ENCODE data around the gene DLL3. TPM values are rescaled to one million over a fixed set of nuclear protein-coding genes. Genes with fewer than 3 reads are reported as not detected.
"Not testable (repeated sequence)": the region's sequence is repeated elsewhere in the genome, so short reads cannot be mapped to it uniquely, and the experiment has no call there.

The DLL3 gene
- not detected for total RNA-seq
- long read RNA-seq = 0 reads

- no peak within 1 kb of the TSS for H3K4me3 ChIP-seq
- DNase-seq (no peak), ATAC-seq (no peak)
- no peak within 1 kb of the TSS for H3K27ac ChIP-seq
- H3K4me1 ChIP-seq = peaks cover 16% of the 10 kb centered on the region
- intact Hi-C loops (cut with DNase I) = no loop called here
- TF ChIP-seq CTCF (IDR thresholded peaks at IDR 0.05) = no peak
- H3K36me3 ChIP-seq = no peaks in the 10 kb centered on the region
- no peaks in the 10 kb centered on the region for H3K9me3 ChIP-seq
- H3K27me3 ChIP-seq = peaks cover 65% of the 10 kb centered on the region
Measured at GRCh38 chr19:39498798-39499642, at the start of gene DLL3. Gene DLL3 (plus strand): TSS chr19:39498947. CDS start chr19:39498975, 28 bp downstream.

GRCh38 chr19:39449116-39449797 lies 49.5 kb upstream of the DLL3 start:
- no peak for ATAC-seq
- DNase-seq = no peak
- H3K4me3 ChIP-seq = no peak overlapping the region

GRCh38 chr19:39451257-39451656 lies 47.5 kb upstream of the DLL3 start:
- H3K27ac ChIP-seq; H3K9me3 ChIP-seq; DNase-seq; H3K27me3 ChIP-seq; H3K4me3 ChIP-seq; intact Hi-C loops (cut with DNase I); ATAC-seq: not testable (repeated sequence)
- Histone ChIP-seq H3K36me3 (peaks cover 39% of the 10 kb centered on the region), H3K4me1 (peaks cover 29% of the 10 kb centered on the region)

More at GRCh38 chr19:39449116-39449797, 49.5 kb upstream of the DLL3 start:
- no peak for TF ChIP-seq CTCF (IDR thresholded peaks at IDR 0.05)
- Histone ChIP-seq H3K4me1 (peaks cover 32% of the 10 kb centered on the region), H3K36me3 (peaks cover 28% of the 10 kb centered on the region), H3K27ac (no peak overlapping the region), H3K27me3 (no peaks in the 10 kb centered on the region), H3K9me3 (no peaks in the 10 kb centered on the region)
- intact Hi-C loops (cut with DNase I) = no loop called here

GRCh38 chr19:39463403-39463802 lies 35.3 kb upstream of the DLL3 start:
- no peak overlapping the region for H3K27ac ChIP-seq
- H3K36me3 ChIP-seq = peaks cover 87% of the 10 kb centered on the region
- TF ChIP-seq CTCF (IDR thresholded peaks at IDR 0.05) = no peak
- no peak for DNase-seq
- no peak for ATAC-seq
- no peak overlapping the region for H3K4me3 ChIP-seq
- H3K9me3 ChIP-seq = no peaks in the 10 kb centered on the region
- no peaks in the 10 kb centered on the region for H3K4me1 ChIP-seq
- intact Hi-C loops (cut with DNase I) = no loop called here
- H3K27me3 ChIP-seq = no peaks in the 10 kb centered on the region

GRCh38 chr19:39465956-39466747 lies 32.6 kb upstream of the DLL3 start:
- H3K27ac ChIP-seq = no peak overlapping the region
- peaks cover 86% of the 10 kb centered on the region for H3K36me3 ChIP-seq
- ATAC-seq = no peak
- H3K4me1 ChIP-seq = no peaks in the 10 kb centered on the region
- no peak for TF ChIP-seq CTCF (IDR thresholded peaks at IDR 0.05)
- intact Hi-C loops (cut with DNase I) = no loop called here
- DNase-seq = no peak
- H3K4me3 ChIP-seq = no peak overlapping the region
- H3K27me3 ChIP-seq = no peaks in the 10 kb centered on the region
- H3K9me3 ChIP-seq = no peaks in the 10 kb centered on the region

Data from upper lobe of right lung (tissue), 1 donor.